GM18505 (cell line): Measurements from ENCODE around the gene TIGD3.
A peak's percentile ranks its signal among the peaks of the same experiment; 100 is the strongest.

Experiments used
- ATAC-seq: cut with Tn5 transposase; IDR thresholded peaks from one replicate; pipeline ENCODE4 v1.9.1; 2021; ENCODE audit not compliant: unreplicated experiment
- POLR2A ChIP-seq: IDR thresholded peaks from 4 replicates; pipeline ENCODE4 v1.6.1; 2011; ENCODE audit warnings: borderline replicate concordance; ENCODE audit not compliant: insufficient read depth, insufficient read length; ENCODE audit errors: extremely low read depth

TIGD3 gene

GRCh38 chr11:65354265-65355012 lies at the start of gene TIGD3:
Gene TIGD3, plus strand, starts transcription at chr11:65354751. Its CDS starts 1,058 bp downstream, at chr11:65355809.
- peak; percentile 78 for TF ChIP-seq POLR2A
- peak; percentile 78 for ATAC-seq

- ATAC-seq: no peak
- TF ChIP-seq POLR2A: no peak
Observed at GRCh38 chr11:65305501-65306268, 48.9 kb upstream of the TIGD3 start.

- ATAC-seq: no peak
- TF ChIP-seq POLR2A: no peak
Observed at GRCh38 chr11:65307298-65308229, 47.0 kb upstream of the TIGD3 start.

GRCh38 chr11:65308281-65308891 lies 46.2 kb upstream of the TIGD3 start:
- TF ChIP-seq POLR2A: no peak
- no peak for ATAC-seq

- ATAC-seq: no peak
- no peak for TF ChIP-seq POLR2A
Observed at GRCh38 chr11:65309006-65309405, 45.5 kb upstream of the TIGD3 start.

- no peak for ATAC-seq
- TF ChIP-seq POLR2A: no peak
Observed at GRCh38 chr11:65310215-65310614, 44.3 kb upstream of the TIGD3 start.

- no peak for TF ChIP-seq POLR2A
- ATAC-seq: no peak
Observed at GRCh38 chr11:65310736-65311135, 43.8 kb upstream of the TIGD3 start.

GRCh38 chr11:65311170-65311678 lies 43.3 kb upstream of the TIGD3 start:
- ATAC-seq: no peak

GRCh38 chr11:65314501-65315203 lies 39.9 kb upstream of the TIGD3 start, which contains the start of gene CDC42EP2:
Gene CDC42EP2, plus strand, starts transcription at chr11:65314866. Its CDS starts 6,033 bp downstream, at chr11:65320899.
- peak; percentile 55 for ATAC-seq

More at GRCh38 chr11:65311170-65311678, 43.3 kb upstream of the TIGD3 start:
- TF ChIP-seq POLR2A: no peak

GRCh38 chr11:65315204-65315865 lies 39.2 kb upstream of the TIGD3 start:
- peak; percentile 55 for ATAC-seq
- no peak for TF ChIP-seq POLR2A

More at GRCh38 chr11:65314501-65315203, 39.9 kb upstream of the TIGD3 start, which contains the start of gene CDC42EP2:
- peak; percentile 49 for TF ChIP-seq POLR2A

GRCh38 chr11:65315866-65316226 lies 38.7 kb upstream of the TIGD3 start:
- ATAC-seq: no peak
- no peak for TF ChIP-seq POLR2A
